ENCODE results near the gene ACR. TPM values are rescaled to one million over a fixed set of nuclear protein-coding genes. Genes with fewer than 3 reads are reported as not detected.

ACR gene
- total RNA-seq, 1 experiment from 2014 or later, result not detected

DNA sequence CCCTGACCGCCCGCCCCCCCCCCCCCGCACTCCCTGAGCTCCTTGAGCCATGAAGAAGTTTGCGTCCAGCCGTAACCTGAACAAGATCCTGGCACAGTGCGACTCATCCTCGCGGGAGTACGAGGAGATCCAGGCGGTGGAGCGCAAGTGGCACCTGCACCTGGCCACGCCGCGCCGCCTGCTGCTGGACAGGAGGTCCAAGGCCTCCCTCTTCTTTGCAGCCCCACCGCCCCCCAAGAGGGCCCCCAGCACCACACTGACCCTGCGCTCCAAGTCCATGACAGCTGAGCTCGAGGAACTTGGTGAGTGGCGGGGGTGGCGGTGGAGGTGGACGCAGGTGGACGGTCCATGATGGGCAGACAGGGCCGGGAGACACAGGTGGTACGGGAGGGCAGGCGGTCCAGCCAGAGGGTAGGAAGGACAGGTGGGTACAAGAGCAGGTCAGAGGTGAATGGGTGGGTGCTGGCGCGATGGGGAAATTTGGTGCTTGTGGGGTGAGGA lies 32.1 kb upstream of the ACR start:
- Histone ChIP-seq H3K4me1 (ENCODE audit: insufficient read depth, low read length, poor library complexity, severe bottlenecking) (peaks cover 4% of the 10 kb centered on the region), H3K27ac (ENCODE audit: low read depth, low read length, poor library complexity, severe bottlenecking) (no peak overlapping the region), H3K9me3 (ENCODE audit: low read depth, low read length, poor library complexity, severe bottlenecking) (no peaks in the 10 kb centered on the region), H3K36me3 (ENCODE audit: insufficient read depth, low read length, poor library complexity, severe bottlenecking) (no peaks in the 10 kb centered on the region), H3K4me3 (ENCODE audit: low read depth, low read length, poor library complexity, severe bottlenecking) (no peak overlapping the region), H3K27me3 (replicated peaks; ENCODE audit: insufficient read depth, low read depth, low read length, poor library complexity) (no peaks in the 10 kb centered on the region)
- POLR2A ChIA-PET (ENCODE audit: low non-redundant PET), result no interaction called here
- no TSS peak for BruUV-seq (replicated peaks)
- no peak for DNase-seq (ENCODE audit: low spot score)
- CTCF ChIA-PET, result no interaction called here
- intact Hi-C loops (cut with micrococcal nuclease; ENCODE audit: unreplicated experiment), result no loop called here
- no peak for TF ChIP-seq EZH2 (IDR thresholded peaks at IDR 0.05; ENCODE audit: borderline replicate concordance, low read depth, low read length, poor library complexity, severe bottlenecking)
- TF ChIP-seq, protein P1, sequence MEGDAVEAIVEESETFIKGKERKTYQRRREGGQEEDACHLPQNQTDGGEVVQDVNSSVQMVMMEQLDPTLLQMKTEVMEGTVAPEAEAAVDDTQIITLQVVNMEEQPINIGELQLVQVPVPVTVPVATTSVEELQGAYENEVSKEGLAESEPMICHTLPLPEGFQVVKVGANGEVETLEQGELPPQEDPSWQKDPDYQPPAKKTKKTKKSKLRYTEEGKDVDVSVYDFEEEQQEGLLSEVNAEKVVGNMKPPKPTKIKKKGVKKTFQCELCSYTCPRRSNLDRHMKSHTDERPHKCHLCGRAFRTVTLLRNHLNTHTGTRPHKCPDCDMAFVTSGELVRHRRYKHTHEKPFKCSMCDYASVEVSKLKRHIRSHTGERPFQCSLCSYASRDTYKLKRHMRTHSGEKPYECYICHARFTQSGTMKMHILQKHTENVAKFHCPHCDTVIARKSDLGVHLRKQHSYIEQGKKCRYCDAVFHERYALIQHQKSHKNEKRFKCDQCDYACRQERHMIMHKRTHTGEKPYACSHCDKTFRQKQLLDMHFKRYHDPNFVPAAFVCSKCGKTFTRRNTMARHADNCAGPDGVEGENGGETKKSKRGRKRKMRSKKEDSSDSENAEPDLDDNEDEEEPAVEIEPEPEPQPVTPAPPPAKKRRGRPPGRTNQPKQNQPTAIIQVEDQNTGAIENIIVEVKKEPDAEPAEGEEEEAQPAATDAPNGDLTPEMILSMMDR (conservative IDR thresholded peaks at IDR 0.05; ENCODE audit: low read depth, low read length), result no peak

DNA sequence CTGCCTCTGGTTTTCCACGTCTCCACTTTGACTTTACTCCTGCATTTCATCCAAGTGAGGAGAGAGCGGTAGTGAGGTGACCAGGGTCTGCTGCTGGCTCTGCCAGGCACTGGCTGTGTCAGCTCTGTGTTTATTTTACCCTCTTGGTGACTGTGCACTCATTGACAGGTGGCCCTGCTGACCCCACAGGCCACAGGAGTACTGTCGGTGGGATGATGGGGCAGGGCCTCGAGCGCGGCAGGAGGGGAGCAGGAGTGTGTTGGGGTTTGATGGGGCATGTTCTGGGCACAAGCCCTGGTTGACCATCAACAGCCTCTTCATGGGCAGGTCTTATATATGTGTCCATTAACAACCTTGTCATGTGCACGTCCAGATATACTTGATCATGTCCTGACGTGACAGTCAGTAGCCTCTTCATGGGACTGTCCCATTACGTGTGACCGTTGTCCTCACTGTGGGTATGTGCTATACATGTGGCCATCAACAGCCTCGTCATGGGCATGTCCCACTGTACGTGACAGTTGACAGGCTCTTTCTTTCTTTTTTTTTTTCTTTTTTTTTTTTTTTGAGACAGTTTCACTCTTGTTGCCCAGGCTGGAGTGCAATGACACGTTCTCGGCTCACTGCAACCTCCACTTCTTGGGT lies 31.4 kb upstream of the ACR start:
- POLR2A ChIA-PET (ENCODE audit: low non-redundant PET), result no interaction called here
- CTCF ChIA-PET, result no interaction called here
- no peaks in the 10 kb centered on the region for H3K27me3 ChIP-seq (replicated peaks; ENCODE audit: insufficient read depth, low read depth, low read length, poor library complexity)
- no peak for TF ChIP-seq EZH2 (IDR thresholded peaks at IDR 0.05; ENCODE audit: borderline replicate concordance, low read depth, low read length, poor library complexity, severe bottlenecking)
- TF ChIP-seq, protein P1 (conservative IDR thresholded peaks at IDR 0.05; ENCODE audit: low read depth, low read length), result no peak
- no peak overlapping the region for H3K4me3 ChIP-seq (ENCODE audit: low read depth, low read length, poor library complexity, severe bottlenecking)
- DNase-seq (ENCODE audit: low spot score), result no peak
- H3K27ac ChIP-seq (ENCODE audit: low read depth, low read length, poor library complexity, severe bottlenecking), result no peak overlapping the region
- H3K9me3 ChIP-seq (ENCODE audit: low read depth, low read length, poor library complexity, severe bottlenecking), result no peaks in the 10 kb centered on the region
- BruUV-seq (replicated peaks), result no TSS peak
- no peaks in the 10 kb centered on the region for H3K36me3 ChIP-seq (ENCODE audit: insufficient read depth, low read length, poor library complexity, severe bottlenecking)
- intact Hi-C loops (cut with micrococcal nuclease; ENCODE audit: unreplicated experiment), result no loop called here
- peaks cover 4% of the 10 kb centered on the region for H3K4me1 ChIP-seq (ENCODE audit: insufficient read depth, low read length, poor library complexity, severe bottlenecking)

DNA sequence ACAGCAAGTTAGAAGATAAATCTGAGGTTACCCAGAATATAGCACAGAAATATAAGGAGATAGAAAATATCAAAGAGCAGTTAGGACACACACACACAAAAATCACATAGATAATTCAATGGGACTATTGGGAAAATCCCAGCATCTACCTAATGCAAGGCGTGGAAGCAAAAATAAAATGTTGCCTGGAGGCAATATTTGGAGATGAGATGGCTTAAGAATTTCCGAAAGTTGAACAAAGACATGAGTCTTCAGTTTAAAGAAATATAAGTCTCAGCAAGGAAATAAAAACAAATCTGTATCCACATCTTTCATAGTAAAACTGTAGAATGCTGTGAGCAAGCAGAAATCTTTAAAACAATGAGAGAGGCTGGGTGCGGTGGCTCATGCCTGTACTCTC lies 29.5 kb upstream of the ACR start:
- ChIA-PET CTCF (no interaction called here), POLR2A (ENCODE audit: low non-redundant PET) (no interaction called here)
- Histone ChIP-seq H3K4me3 (ENCODE audit: low read depth, low read length, poor library complexity, severe bottlenecking) (no peak overlapping the region), H3K4me1 (ENCODE audit: insufficient read depth, low read length, poor library complexity, severe bottlenecking) (peaks cover 4% of the 10 kb centered on the region), H3K27ac (ENCODE audit: low read depth, low read length, poor library complexity, severe bottlenecking) (no peak overlapping the region), H3K36me3 (ENCODE audit: insufficient read depth, low read length, poor library complexity, severe bottlenecking) (no peaks in the 10 kb centered on the region), H3K27me3 (replicated peaks; ENCODE audit: insufficient read depth, low read depth, low read length, poor library complexity) (no peaks in the 10 kb centered on the region), H3K9me3 (ENCODE audit: low read depth, low read length, poor library complexity, severe bottlenecking) (no peaks in the 10 kb centered on the region)
- no TSS peak for BruUV-seq (replicated peaks)
- intact Hi-C loops (cut with micrococcal nuclease; ENCODE audit: unreplicated experiment), result no loop called here
- DNase-seq (ENCODE audit: low spot score), result no peak
- TF ChIP-seq EZH2 (IDR thresholded peaks at IDR 0.05; ENCODE audit: borderline replicate concordance, low read depth, low read length, poor library complexity, severe bottlenecking), result no peak
- TF ChIP-seq, protein P1 (conservative IDR thresholded peaks at IDR 0.05; ENCODE audit: low read depth, low read length), result no peak
